ENCODE data around the gene C19orf73. TPM values are rescaled to one million over a fixed set of nuclear protein-coding genes. Genes with fewer than 3 reads are reported as not detected.

Gene C19orf73
- total and polyA plus RNA-seq, 9 of the 15 experiments (the other 6 are each of a cell fraction or from before 2014, with no cell fraction given), result 0.08 to 7.4 (median 1.4) TPM

GRCh38 chr19:49151267-49152118 is 32.5 kb upstream of the C19orf73 start (continued):
- TF ChIP-seq PTTG1 (tag; IDR thresholded peaks at IDR 0.05; ENCODE audit: low read depth) (no peak), ZNF311 (CRISPR knock-in tag; IDR thresholded peaks at IDR 0.05) (no peak), ZNF143 (CRISPR knock-in tag; IDR thresholded peaks at IDR 0.05) (no peak), ZNF282 (CRISPR knock-in tag; IDR thresholded peaks at IDR 0.05) (no peak), ETV6 (IDR thresholded peaks at IDR 0.05; ENCODE audit: borderline replicate concordance in 1 of 2, low read depth in 2 of 2, low read length in 1 of 2) (0 out of 4 replicates have a peak, but pooled peaks of 1 of the 2 experiments have one; percentile 9), ETV6 (CRISPR knock-in tag; IDR thresholded peaks at IDR 0.05; ENCODE audit: borderline replicate concordance) (no peak), ZBTB11 (CRISPR knock-in tag; IDR thresholded peaks at IDR 0.05) (no peak), ZNF184 (CRISPR knock-in tag; IDR thresholded peaks at IDR 0.05) (no peak), FOXO4 (CRISPR knock-in tag; IDR thresholded peaks at IDR 0.05) (no peak), AFF4 (CRISPR knock-in tag; IDR thresholded peaks at IDR 0.05) (no peak; the same call in none of the 2 replicates), PTRF (tag; IDR thresholded peaks at IDR 0.05) (no peak), NFE2L1 (tag; IDR thresholded peaks at IDR 0.05; ENCODE audit: borderline replicate concordance, low read depth) (no peak), MNT (conservative IDR thresholded peaks at IDR 0.05) (peak; percentile 99 to 100), EGR1 (conservative IDR thresholded peaks at IDR 0.05) (peak; percentile 57), ZNF354B (CRISPR knock-in tag; IDR thresholded peaks at IDR 0.05) (no peak), HNRNPLL (IDR thresholded peaks at IDR 0.05; ENCODE audit: low read depth, low read length, poor library complexity, severe bottlenecking) (no peak)

All from K562 (cell line).